SK-N-DZ (cell line): ENCODE results near the gene TM2D3.

Experiments
- DNase-seq: peaks from one replicate; pipeline ENCODE4 v3.0.0-alpha.2; 2015; ENCODE audit warnings: low spot score
- small RNA-seq, 2 experiments: library from RNA; depleted of rRNA; stranded (forward); fragments of <200 nt; gene quantifications; one replicate each; pipeline ENCODE3, GENCODE V24; 2014

Gene TM2D3

DNA sequence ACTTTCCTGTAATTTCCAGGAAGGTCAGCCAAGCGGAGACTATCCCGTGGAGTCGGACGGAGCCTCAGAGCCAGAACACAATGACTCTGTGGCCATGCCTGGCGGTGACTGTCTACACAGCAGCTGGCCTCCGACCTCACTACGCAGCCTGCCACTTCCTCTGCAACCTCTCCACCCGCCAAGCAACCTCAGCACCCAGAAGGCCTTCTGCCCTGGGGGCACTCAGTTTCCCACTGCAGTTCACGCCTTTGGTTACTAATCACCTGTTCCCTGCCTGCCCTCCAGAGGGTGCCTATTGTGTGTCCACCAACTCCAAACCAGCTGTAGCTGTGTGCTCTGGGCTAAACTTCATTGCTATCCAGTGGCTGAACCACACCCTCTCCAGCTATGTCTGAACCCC lies 44.0 kb downstream of the TM2D3 start:
- no peak for DNase-seq

DNA sequence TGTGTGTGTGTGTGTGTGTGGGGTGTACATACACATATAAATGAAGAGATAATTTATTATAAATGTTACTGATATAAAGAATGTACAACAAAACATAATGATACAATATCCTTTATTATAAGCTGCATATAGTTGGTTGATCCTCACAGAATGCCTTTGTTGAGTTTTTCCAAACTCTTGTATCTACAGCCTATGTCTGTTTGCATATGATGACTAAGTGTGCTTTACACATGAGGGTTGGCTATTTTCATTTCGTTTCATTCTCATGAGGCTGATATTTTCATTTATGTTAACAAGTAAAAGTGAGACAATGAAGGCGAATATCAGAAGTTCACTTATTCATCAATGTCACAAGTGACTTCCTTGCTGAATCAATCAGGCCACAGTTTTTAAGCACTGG lies 45.1 kb downstream of the TM2D3 start:
- DNase-seq, result no peak

DNA sequence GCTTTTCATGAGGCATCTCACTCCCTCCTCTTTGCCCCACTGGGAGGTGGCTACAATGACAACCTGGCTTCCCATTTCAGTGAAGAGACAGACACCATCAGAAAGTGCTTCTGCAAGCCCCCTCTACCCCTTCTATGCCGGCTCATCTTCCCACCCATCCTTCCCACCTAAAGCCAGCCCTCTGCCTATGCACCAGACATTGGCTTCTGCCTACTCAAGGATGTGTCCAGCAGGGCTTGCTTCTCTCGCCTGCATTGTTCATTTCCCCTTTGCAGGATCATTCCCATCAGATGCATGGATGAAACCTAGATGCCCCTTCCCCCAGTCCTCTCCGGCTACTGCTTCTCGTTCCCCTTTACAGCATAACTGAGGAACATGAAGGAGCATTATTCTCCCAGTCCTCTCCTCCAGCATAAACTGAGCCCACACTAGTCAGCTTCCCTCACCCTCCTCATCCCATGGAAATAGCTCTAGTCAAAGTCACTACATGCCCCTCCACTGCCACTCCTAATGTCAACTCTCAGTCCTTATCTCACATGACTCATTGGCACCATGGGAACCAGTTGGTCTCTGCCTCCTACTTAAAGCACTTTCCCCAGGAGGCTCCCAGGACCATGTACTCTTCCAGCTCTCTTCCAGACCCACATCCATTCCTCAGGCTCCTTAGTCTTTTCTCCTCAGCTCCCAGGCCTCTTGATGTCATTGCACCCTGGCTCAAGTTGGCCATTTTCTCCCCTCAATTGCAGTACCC lies 47.9 kb downstream of the TM2D3 start:
- DNase-seq, result no peak

DNA sequence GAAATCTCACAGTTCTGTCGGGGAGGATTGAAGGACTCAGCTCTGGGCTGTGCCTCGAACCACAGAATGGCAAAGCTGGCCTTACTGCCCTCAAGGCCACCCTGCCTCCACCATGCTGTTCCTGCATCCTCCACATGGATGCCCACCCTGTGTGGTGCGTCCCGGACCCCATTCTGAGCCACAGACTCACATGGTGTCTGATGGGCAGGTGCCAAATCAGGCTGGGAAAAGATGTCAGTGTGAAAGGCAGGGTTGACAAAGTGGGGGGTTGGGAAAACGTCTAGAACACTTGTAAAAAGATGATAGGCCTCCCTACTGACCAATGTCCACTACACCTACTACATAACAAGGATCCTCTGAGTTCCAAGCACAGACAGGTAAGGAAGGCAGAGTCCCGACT lies 49.4 kb downstream of the TM2D3 start:
- DNase-seq, result no peak

DNA sequence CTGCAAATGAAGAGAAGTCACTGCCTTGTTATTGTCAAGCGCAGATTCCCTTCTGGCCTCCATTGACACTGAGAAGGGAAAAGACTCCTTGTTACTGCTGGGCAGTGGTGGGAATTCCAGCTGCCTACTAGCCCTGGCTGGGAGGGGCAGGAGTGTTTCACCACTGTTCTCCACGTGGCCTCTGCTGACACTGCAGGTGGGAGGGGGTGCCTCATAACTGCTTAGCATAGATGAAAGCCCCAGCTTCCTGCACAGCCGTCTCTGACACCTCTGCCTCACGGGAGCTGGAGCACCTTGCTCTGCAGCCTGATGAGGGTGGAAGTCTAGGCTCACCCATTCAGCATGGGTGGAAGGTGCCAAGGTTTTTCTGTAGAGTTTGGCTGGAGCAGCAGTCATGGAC lies 52.1 kb downstream of the TM2D3 start:
- no peak for DNase-seq

DNA sequence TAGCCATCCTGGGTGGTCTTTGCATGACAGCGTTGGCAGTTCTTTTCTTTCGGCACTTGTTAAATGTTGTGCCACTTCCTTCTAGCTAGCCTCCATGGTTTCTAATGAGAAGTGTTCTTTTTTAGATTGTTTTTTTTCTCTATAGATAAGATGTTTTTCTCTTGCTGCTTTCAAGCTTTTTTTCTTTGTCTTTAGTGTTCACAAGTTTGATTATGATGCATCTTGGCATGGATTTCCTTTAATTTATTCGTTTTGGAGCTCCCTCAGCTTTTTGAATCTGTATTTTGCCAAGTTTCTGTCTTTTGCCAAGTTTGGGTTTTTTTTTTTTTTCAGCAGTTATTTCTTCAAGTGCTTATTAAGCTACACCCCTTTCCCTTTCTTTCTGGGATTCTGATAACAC lies 53.1 kb downstream of the TM2D3 start:
- no peak for DNase-seq

DNA sequence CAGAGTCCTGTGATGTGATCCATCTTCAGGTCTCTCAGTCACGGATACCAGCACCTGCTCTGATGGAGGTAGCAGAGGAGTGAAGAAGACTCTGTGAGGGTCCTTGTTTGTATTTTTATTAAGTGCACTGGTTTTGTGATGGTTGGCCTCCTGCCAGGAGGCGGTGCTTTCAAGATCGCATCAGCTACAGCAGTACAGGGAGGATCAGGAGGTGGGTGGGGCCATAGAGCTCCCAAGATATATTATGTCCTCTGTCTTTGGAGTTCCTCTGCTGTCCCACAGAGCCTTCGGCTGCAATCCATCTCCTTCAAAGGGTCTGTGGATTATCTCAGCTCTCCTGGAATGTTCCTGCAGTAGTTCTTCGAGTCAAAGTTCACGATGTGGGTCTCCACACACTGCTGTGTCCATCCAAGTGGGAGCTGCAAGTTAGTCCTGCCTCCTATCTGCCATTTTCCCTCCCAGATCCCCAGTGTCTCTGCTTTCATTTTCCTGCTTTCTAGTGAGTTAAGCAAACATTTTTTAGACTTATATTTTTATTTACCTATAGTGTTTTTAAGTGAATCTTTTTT lies 54.7 kb downstream of the TM2D3 start:
- DNase-seq, result no peak

DNA sequence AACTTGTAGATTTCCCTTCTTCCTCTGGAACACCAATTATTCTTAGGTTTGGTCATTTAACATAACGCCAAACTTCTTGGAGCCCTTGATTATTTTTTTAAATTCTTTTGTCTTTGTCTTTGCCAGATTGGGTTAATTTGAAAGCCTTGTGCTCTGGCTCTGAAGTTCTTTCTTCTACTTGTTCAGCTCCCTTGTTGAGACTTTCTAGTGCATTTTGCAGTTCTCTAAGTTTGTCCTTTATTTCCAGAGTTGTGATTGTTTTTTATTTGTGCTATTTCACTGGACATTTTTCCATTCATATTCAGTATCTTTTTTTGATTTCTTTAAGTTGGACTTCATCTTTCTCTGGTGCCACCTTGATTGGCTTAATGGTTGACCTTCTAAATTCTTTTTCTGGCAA lies 55.5 kb downstream of the TM2D3 start:
- no peak for DNase-seq

Small RNAs within 50 kb of the gene (small RNA-seq; reads per million reads assigned to genes)
- 0 reads per million in 2 experiments for gene RNU6-807P
